ENCODE data around the gene ZNF469. TPM values are rescaled to one million over a fixed set of nuclear protein-coding genes. Genes with fewer than 3 reads are reported as not detected.

Gene ZNF469
- total and polyA plus RNA-seq, 11 donors, result 0.48 to 2.8 (median 1.00) TPM

DNA sequence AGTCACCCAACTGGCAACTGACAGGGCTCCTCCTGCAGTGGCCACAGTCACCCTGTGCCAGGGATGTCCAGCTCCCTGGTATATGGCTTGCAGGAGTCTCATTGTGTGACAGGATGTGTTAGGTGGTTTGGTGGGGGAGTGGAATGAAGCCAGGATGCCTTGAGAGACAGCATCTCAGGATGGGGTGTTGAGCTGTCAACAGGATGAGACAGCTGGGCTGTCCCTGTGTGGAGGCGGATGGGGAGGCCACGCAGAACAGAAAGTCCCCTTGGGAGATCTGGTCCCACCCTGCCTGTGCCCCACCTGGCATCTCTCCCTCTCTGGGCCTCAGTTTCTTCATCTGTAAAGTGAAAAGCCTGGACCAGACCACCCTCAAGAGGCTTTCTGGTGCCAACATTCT is 9.5 kb upstream of the ZNF469 start:
- 79 to 96% (median 86%) methylated on average over 2 of the region's 2 CpGs for WGBS, 4 donors
- Histone ChIP-seq H3K4me1 (peaks cover 0 to 4% (median 0%) of the 10 kb centered on the region in 12 donors), H3K27me3 (no peaks in the 10 kb centered on the region), H3K4me3 (no peak overlapping the region), H3K36me3 (no peaks in the 10 kb centered on the region), H3K9me3 (no peaks in the 10 kb centered on the region), H3K27ac (no peak overlapping the region)
- intact Hi-C loops (cut with DNase I), result no loop called here
- DNase-seq (peak in 2 of 5 donors; percentile 3 to 32), ATAC-seq (no peak)
- TF ChIP-seq, protein P1, sequence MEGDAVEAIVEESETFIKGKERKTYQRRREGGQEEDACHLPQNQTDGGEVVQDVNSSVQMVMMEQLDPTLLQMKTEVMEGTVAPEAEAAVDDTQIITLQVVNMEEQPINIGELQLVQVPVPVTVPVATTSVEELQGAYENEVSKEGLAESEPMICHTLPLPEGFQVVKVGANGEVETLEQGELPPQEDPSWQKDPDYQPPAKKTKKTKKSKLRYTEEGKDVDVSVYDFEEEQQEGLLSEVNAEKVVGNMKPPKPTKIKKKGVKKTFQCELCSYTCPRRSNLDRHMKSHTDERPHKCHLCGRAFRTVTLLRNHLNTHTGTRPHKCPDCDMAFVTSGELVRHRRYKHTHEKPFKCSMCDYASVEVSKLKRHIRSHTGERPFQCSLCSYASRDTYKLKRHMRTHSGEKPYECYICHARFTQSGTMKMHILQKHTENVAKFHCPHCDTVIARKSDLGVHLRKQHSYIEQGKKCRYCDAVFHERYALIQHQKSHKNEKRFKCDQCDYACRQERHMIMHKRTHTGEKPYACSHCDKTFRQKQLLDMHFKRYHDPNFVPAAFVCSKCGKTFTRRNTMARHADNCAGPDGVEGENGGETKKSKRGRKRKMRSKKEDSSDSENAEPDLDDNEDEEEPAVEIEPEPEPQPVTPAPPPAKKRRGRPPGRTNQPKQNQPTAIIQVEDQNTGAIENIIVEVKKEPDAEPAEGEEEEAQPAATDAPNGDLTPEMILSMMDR (IDR thresholded peaks at IDR 0.05), result no peak
- TF ChIP-seq POLR2A (IDR thresholded peaks at IDR 0.05), result no peak

- no peak overlapping the region for H3K4me3 ChIP-seq
- WGBS, 4 donors, result 82 to 87% (median 84%) methylated on average over 5 of the region's 5 CpGs
- intact Hi-C loops (cut with DNase I), result no loop called here
- peak in 2 of 5 donors; percentile 5 to 27 for DNase-seq
- H3K36me3 ChIP-seq, result no peaks in the 10 kb centered on the region
- TF ChIP-seq, protein P1 (IDR thresholded peaks at IDR 0.05), result no peak
- no peak for TF ChIP-seq POLR2A (IDR thresholded peaks at IDR 0.05)
- no peaks in the 10 kb centered on the region for H3K27me3 ChIP-seq
- peaks cover 0 to 4% (median 0%) of the 10 kb centered on the region in 12 donors for H3K4me1 ChIP-seq
- H3K9me3 ChIP-seq, result no peaks in the 10 kb centered on the region
- ATAC-seq, result no peak
- no peak overlapping the region for H3K27ac ChIP-seq
These were observed 8.7 kb upstream of the ZNF469 start for GRCh38 chr16:88373927-88374492.

DNA sequence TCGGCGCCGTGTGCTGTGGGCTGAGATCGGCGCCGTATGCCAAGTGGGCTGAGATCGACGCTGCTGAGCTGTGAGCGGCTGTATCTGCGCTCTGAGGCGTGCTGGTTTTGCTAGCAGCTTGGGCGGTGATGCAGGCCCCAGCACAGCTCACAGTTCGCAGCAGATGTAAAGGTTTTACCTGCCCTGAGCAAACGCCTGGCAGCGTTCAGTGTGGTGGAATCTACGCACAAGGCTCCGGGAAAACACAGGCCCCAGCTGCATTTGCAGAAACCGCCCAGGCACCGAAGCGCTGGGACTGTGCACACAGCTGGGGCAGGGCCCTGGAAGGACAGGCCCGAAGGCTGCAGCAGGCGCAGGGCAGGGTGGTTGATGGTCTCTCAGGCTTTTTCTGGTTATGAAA is 8.0 kb upstream of the ZNF469 start:
- H3K27ac ChIP-seq, result no peak overlapping the region
- WGBS, 4 donors, result 93 to 94% (median 93%) methylated on average over 13 to 22 of the region's 22 CpGs
- H3K27me3 ChIP-seq, result no peaks in the 10 kb centered on the region
- peak in 3 of 5 donors; percentile 10 to 62 (median 14) for DNase-seq
- H3K4me3 ChIP-seq, result no peak overlapping the region
- ATAC-seq, result no peak
- H3K36me3 ChIP-seq, result no peaks in the 10 kb centered on the region
- H3K4me1 ChIP-seq, result peaks cover 0 to 4% (median 0%) of the 10 kb centered on the region in 12 donors
- H3K9me3 ChIP-seq, result no peaks in the 10 kb centered on the region
- intact Hi-C loops (cut with DNase I), result no loop called here
- TF ChIP-seq, protein P1 (IDR thresholded peaks at IDR 0.05), result no peak
- no peak for TF ChIP-seq POLR2A (IDR thresholded peaks at IDR 0.05)

- Histone ChIP-seq H3K36me3 (no peaks in the 10 kb centered on the region), H3K27ac (no peak overlapping the region), H3K4me1 (peaks cover 0 to 4% (median 0%) of the 10 kb centered on the region in 12 donors), H3K27me3 (no peaks in the 10 kb centered on the region), H3K4me3 (no peak overlapping the region), H3K9me3 (no peaks in the 10 kb centered on the region)
- no peak for TF ChIP-seq POLR2A (IDR thresholded peaks at IDR 0.05)
- TF ChIP-seq, protein P1 (IDR thresholded peaks at IDR 0.05), result no peak
- intact Hi-C loops (cut with DNase I), result no loop called here
- WGBS, 4 donors, result 69 to 81% (median 77%) methylated on average over 21 to 24 of the region's 24 CpGs
- peak in 3 of 5 donors; percentile 5 to 15 (median 9) for DNase-seq
- ATAC-seq, result no peak
These were observed 7.4 kb upstream of the ZNF469 start for GRCh38 chr16:88375236-88375975.

Measured in heart left ventricle (tissue), 16 donors.